ENCODE measurements around the gene TRPV5.

- TF ChIP-seq CTCF (IDR thresholded peaks at IDR 0.05; ENCODE audit: low read depth, low read length, poor library complexity, severe bottlenecking) (no peak), EZH2phosphoT487 (IDR thresholded peaks at IDR 0.05; ENCODE audit: borderline replicate concordance, low read length) (no peak)
These were observed 73.7 kb downstream of the TRPV5 start for GRCh38 chr7:142859829-142860228.
